ENCODE data around the gene FALEC. TPM values are rescaled to one million over a fixed set of nuclear protein-coding genes. Genes with fewer than 3 reads are reported as not detected.
A peak's percentile ranks its signal among the peaks of the same experiment; 100 is the strongest.

The FALEC gene
- total RNA-seq, 6 experiments from 2014 or later = not detected

GRCh38 chr1:150477733-150478132 is 37.8 kb upstream of the FALEC start:
- WGBS (ENCODE audit: insufficient coverage, low coverage, low lambda C conversion rate, missing lambda C conversion rate) = 69% methylated on average over 4 of the region's 4 CpGs
- H3K27ac ChIP-seq = peak overlapping the region in 1 of 3 donors; percentile 27
- intact Hi-C loops (cut with DNase I) = no loop called here
- H3K27me3 ChIP-seq = no peaks in the 10 kb centered on the region
- ATAC-seq (peak in 2 of 4 donors; percentile 14 to 52), DNase-seq (no peak)
- H3K36me3 ChIP-seq = no peaks in the 10 kb centered on the region
- H3K4me1 ChIP-seq = peaks cover 0 to 82% (median 25%) of the 10 kb centered on the region in 4 donors
- no peak for TF ChIP-seq POLR2A (IDR thresholded peaks at IDR 0.05)
- no peak for TF ChIP-seq CTCF (IDR thresholded peaks at IDR 0.05)
- H3K4me3 ChIP-seq = no peak overlapping the region
- no peaks in the 10 kb centered on the region for H3K9me3 ChIP-seq

- H3K27ac ChIP-seq = peak overlapping the region in 1 of 3 donors; percentile 69
- TF ChIP-seq CTCF (IDR thresholded peaks at IDR 0.05) (no peak), POLR2A (IDR thresholded peaks at IDR 0.05) (no peak)
- intact Hi-C loops (cut with DNase I) = no loop called here
- WGBS (ENCODE audit: insufficient coverage, low coverage, low lambda C conversion rate, missing lambda C conversion rate) = 19% methylated on average over 3 of the region's 4 CpGs
- no peaks in the 10 kb centered on the region for H3K36me3 ChIP-seq
- no peak overlapping the region for H3K4me3 ChIP-seq
- ATAC-seq (peak; percentile 54 to 65 (median 60)), DNase-seq (no peak)
- H3K4me1 ChIP-seq = peaks cover 0 to 67% (median 18%) of the 10 kb centered on the region in 4 donors
- H3K27me3 ChIP-seq = no peaks in the 10 kb centered on the region
- H3K9me3 ChIP-seq = no peaks in the 10 kb centered on the region
Measured at GRCh38 chr1:150479370-150479769, 36.2 kb upstream of the FALEC start.

GRCh38 chr1:150479927-150480352 is 35.6 kb upstream of the FALEC start:
- no peak for TF ChIP-seq POLR2A (IDR thresholded peaks at IDR 0.05)
- no peak for TF ChIP-seq CTCF (IDR thresholded peaks at IDR 0.05)
- 35% methylated on average over 2 of the region's 2 CpGs for WGBS (ENCODE audit: insufficient coverage, low coverage, low lambda C conversion rate, missing lambda C conversion rate)
- no peaks in the 10 kb centered on the region for H3K9me3 ChIP-seq
- no peaks in the 10 kb centered on the region for H3K36me3 ChIP-seq
- DNase-seq (peak in 1 of 3 donors; percentile 70), ATAC-seq (peak; percentile 85 to 89 (median 87))
- peaks cover 0 to 62% (median 15%) of the 10 kb centered on the region in 4 donors for H3K4me1 ChIP-seq
- intact Hi-C loops (cut with DNase I) = no loop called here
- no peak overlapping the region for H3K4me3 ChIP-seq
- H3K27me3 ChIP-seq = no peaks in the 10 kb centered on the region
- peak overlapping the region in 2 of 3 donors; percentile 6 to 69 for H3K27ac ChIP-seq

- intact Hi-C loops (cut with DNase I) = no loop called here
- H3K27me3 ChIP-seq = no peaks in the 10 kb centered on the region
- no peak for DNase-seq
- H3K4me3 ChIP-seq = no peak overlapping the region
- no peak overlapping the region for H3K27ac ChIP-seq
- WGBS (ENCODE audit: insufficient coverage, low coverage, low lambda C conversion rate, missing lambda C conversion rate) = 84% methylated on average over 3 of the region's 5 CpGs
- TF ChIP-seq CTCF (IDR thresholded peaks at IDR 0.05) = no peak
- no peak for TF ChIP-seq POLR2A (IDR thresholded peaks at IDR 0.05)
- peaks cover 0 to 25% (median 4%) of the 10 kb centered on the region in 4 donors for H3K4me1 ChIP-seq
- H3K9me3 ChIP-seq = no peaks in the 10 kb centered on the region
- H3K36me3 ChIP-seq = peaks cover 0 to 8% (median 0%) of the 10 kb centered on the region in 4 donors
- ATAC-seq = no peak
Measured at GRCh38 chr1:150484431-150484830, 31.1 kb upstream of the FALEC start.

Data from right lobe of liver (tissue), 6 donors.